GM13976 (cell line): ENCODE data around the gene TXK.

Source experiments
- DNase-seq: peaks from one replicate; pipeline ENCODE4 v3.0.0; 2012; ENCODE audit warnings: low spot score
- CTCF ChIP-seq: IDR thresholded peaks from 2 replicates; pipeline ENCODE4 v1.5.1; 2012; ENCODE audit warnings: borderline replicate concordance, mild to moderate bottlenecking; ENCODE audit not compliant: insufficient read depth; ENCODE audit errors: extremely low read depth, missing control alignments, control extremely low read depth
- in situ Hi-C: fragments of 300-500 bp; cut with MboI; formaldehyde crosslinking; loops from one replicate; pipeline ENCODE4 v1.12.0; 2022; ENCODE audit warnings: low sequenced_read_pairs, mixed read lengths, inconsistent platforms; ENCODE audit not compliant: unreplicated experiment

TXK gene

GRCh38 chr4:48037117-48037462 is 97.0 kb downstream of the TXK start:
- no peak for DNase-seq
- in situ Hi-C loops: no loop called here
- no peak for TF ChIP-seq CTCF

DNA sequence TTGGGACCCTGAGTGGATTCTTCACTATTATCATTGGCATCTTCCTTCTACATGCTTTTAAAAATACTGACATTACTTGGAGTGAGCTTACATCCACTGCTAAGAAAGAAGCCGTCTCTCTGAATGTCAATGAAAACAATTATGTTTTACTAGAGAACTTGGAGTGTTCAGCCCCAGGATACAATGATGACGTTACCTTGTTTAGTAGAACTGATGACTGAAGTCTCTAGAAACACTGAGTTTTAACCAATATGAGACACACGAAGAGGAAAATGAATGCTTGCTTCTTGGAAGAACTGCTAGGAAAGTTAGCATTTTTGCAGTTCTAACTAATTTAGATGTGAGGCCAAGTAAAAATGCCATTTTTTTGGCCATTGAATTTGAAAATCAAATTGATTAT is 98.1 kb downstream of the TXK start:
- DNase-seq: no peak
- TF ChIP-seq CTCF: no peak
- in situ Hi-C loops: no loop called here

- no peak for DNase-seq
- in situ Hi-C loops: no loop called here
- TF ChIP-seq CTCF: peak; percentile 18
Observed at GRCh38 chr4:48033825-48034413, 100.1 kb downstream of the TXK start.

DNA sequence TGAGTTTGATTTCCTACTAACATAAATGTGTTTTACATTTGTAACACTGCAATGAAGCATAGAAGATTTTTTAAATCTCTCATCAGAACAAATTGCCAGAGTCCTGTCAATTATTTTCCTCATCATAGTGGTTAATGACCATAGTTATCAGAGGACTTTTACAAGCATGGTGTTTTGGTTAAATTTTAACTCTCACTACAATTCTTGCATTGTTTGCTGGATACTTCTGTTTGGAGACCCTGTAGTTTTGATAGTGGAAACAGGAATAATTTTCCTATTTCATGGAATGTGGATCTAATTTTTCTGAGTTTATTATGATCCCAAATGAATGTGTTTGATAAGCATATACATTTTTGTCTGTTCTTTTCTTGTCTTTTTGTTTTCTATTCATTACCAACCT is 100.6 kb downstream of the TXK start:
- in situ Hi-C loops: no loop called here
- no peak for TF ChIP-seq CTCF
- DNase-seq: no peak

DNA sequence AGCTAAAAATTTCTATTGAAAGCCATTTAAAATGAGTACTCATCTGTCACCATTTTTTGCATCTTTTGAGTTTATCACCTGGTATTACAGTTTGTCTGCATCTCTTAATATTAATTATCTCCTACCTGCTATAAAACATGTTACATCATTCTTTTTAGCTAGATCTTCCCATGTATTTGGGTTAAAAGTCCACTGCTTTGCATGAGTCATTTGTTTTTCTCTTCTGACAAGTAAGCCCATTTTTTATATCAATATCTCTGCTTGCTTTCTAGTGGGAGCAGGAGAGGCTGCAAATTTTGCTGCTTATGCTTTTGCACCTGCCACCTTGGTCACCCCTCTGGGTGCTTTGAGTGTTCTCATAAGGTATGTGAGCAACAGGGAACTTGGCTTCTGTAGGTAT is 101.3 kb downstream of the TXK start:
- TF ChIP-seq CTCF: no peak
- DNase-seq: no peak
- in situ Hi-C loops: no loop called here

DNA sequence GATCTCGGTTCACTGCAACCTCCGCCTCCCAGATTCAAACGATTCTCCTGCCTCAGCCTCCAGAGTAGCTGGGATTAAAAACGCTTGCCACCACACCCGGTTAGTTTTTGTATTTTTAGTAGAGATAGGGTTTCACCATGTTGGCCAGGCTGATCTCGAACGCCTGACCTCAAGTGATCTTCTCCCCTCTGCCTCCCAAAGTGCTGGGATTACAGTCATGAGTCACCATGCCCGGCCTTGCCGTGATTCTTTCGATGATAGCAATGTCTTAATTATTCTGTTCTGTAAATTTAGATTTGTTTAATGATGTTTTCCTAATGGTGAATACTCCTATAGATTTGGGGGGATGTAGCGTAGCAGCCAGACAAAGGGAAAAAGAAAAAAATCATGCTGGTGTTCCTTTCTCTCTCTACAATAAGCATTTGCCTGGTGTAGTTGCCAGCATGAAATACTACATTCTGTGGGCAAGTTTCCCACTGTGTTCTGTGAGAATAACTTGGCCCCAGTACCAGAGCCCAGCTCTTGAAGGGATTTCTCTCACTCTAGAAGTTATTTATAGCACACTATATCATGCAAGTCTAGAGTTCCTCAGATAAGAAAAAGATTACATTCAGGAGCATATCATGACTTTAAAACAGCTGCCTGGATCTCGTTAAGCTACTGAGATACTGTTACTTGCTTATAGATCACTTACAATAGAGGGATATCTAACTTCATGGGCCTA is 102.1 kb downstream of the TXK start:
- in situ Hi-C loops: no loop called here
- no peak for DNase-seq
- no peak for TF ChIP-seq CTCF
